Non-pigmented ciliary epithelial cell (primary cell): ENCODE data around the gene KLRC3.
"Not testable (repeated sequence)": the region's sequence is repeated elsewhere in the genome, so short reads cannot be mapped to it uniquely, and the experiment has no call there.

Experiments used
- DNase-seq: peaks from one replicate; pipeline ENCODE4 v3.0.0-alpha.2; 2010; ENCODE audit warnings: low read depth

Gene KLRC3

GRCh38 chr12:10420334-10420733 lies at the start of gene KLRC3:
KLRC3 (minus strand) TSS chr12:10420595; CDS start chr12:10420550, 45 bp downstream.
- not testable (repeated sequence) for DNase-seq

- no peak for DNase-seq
Observed at GRCh38 chr12:10469701-10470100, 49.3 kb upstream of the KLRC3 start.

- no peak for DNase-seq
Observed at GRCh38 chr12:10466311-10466710, 45.9 kb upstream of the KLRC3 start.

DNA sequence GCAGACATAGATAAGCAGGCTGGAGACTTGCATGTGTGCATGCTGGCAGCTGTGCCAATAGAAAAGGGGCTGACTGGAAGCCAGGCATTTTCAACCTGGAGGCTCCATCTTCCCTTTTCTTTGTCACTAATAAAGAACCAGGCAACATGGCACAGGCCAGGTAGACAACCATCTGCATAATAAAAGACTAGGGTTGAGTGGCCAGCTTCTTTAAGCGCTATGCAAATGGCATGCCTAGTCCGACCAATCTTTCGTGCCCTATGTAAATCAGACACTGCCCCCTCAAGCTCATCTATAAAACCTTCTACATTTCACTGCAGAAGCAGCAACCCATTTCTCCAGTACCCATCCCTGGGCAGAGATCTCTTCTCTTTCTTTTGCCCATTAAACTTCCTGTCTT lies 37.4 kb upstream of the KLRC3 start:
- DNase-seq = no peak

GRCh38 chr12:10456856-10457255 lies 36.5 kb upstream of the KLRC3 start:
- no peak for DNase-seq

- DNase-seq = no peak
Observed at GRCh38 chr12:10455766-10456165, 35.4 kb upstream of the KLRC3 start.

DNA sequence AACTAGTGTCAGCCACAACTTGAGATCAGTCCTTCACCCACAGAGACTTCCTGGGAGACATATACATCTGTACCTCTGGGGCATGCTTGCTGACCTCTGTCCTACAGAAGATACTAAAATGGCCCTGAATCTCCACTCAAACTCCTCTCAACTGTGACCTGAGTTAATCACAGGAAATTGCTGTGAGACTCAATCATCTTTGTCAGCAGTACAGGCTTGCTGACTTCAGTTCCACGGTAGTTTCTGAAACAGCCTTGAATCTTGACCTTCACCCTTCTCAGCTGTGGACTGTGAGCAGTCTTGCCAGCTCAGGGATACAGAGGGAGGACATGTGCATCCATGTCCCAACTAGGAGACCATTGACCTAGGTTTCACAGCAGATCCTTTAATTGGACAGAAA lies 34.1 kb upstream of the KLRC3 start:
- DNase-seq = no peak

GRCh38 chr12:10453156-10453555 lies 32.8 kb upstream of the KLRC3 start, which contains the start of gene KLRC1:
KLRC1 (minus strand) TSS chr12:10453377; CDS start chr12:10451156, 2,221 bp downstream.
- no peak for DNase-seq

GRCh38 chr12:10448236-10448635 lies 27.8 kb upstream of the KLRC3 start:
- DNase-seq = no peak

DNA sequence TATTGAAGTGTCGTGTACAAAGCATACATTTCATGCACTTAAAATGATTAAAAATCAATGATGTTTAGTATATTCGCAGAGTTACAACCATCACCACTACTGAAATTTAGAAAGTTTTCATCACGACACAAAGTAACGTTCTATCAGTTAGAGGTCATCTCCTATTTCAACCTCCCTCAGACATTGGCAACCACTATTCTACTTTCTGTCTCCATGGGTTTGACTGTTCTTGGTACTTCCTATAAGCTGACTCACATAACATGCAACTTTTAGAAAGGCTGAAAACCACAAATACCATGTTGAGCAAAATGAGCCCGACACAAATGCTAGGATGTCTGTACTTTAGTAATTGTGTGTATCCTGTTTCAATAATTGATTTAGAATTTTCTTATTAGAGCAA lies 25.7 kb upstream of the KLRC3 start:
- not testable (repeated sequence) for DNase-seq

DNA sequence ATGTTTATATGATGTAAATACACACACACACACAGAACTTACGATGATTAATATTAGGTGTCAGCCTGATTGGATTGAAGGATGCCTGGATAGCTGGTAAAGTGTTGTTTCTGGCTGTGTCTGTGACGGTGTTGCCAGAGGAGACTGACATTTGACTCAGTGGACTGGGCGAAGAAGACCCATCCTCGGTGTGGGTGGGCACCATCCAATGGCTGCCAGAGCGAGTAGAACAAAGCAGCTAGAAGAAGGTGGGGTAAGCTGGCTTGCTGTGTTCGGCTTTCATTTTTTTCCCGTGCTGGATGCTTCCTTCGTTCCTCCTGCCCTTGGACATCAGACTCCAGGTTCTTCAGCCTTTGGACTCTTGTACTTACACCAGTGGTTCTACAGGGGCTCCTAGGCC lies 20.7 kb upstream of the KLRC3 start:
- not testable (repeated sequence) for DNase-seq

- DNase-seq = not testable (repeated sequence)
Observed at GRCh38 chr12:10439608-10440274, 19.3 kb upstream of the KLRC3 start.

DNA sequence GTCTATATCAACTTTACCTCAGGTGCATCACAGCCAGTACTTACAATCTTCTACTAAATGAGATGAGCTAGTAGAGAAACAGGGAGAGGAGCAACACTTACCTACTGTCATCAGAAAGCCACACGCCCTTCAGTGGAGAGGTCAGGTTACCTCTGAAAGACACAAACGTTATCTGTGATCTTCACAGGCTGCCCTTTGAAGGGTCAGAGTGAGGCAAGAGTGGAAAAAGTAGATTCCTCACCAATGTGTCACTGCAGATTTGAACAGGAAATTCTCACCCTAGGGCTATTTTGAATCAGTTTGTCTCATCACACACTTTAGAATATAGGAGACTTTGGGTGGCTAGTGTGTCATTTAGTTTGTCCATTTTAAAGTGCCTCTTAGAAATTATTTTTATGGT lies 17.2 kb upstream of the KLRC3 start:
- DNase-seq = not testable (repeated sequence)

DNA sequence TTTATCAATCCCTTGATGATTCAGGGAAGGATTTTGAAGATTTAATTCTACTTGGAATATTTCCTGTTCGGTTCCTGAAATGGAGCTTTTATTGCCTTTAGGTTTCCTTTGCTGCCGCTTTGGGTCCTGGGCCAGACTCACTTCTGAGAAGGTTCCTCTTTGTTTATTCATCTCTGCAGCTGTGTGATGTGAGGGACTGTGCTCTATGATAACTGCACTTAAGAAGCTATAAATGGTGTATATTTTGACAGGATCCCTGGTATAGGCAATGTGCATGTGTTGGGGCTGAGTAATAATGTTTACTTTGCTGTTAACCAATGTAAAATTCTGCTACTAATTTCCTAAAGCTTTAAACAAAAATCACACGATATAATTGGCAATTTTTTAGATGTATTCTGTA lies 15.4 kb upstream of the KLRC3 start, which contains the start of gene KLRC2:
Gene KLRC2 (minus strand): TSS at position 195 of the 400 bp plus-strand sequence. CDS start 24 bp downstream, at position 171.
- peak; percentile 42 for DNase-seq

DNA sequence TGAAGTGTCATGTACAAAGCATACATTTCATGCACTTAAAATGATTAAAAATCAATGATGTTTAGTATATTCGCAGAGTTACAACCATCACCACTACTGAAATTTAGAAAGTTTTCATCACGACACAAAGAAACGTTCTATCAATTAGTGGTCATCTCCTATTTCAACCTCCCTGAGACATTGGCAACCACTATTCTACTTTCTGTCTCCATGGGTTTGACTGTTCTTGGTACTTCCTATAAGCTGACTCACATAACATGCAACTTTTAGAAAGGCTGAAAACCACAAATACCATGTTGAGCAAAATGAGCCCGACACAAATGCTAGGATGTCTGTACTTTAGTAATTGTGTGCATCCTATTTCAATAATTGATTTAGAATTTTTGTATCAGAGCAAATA lies 10.2 kb upstream of the KLRC3 start:
- not testable (repeated sequence) for DNase-seq

DNA sequence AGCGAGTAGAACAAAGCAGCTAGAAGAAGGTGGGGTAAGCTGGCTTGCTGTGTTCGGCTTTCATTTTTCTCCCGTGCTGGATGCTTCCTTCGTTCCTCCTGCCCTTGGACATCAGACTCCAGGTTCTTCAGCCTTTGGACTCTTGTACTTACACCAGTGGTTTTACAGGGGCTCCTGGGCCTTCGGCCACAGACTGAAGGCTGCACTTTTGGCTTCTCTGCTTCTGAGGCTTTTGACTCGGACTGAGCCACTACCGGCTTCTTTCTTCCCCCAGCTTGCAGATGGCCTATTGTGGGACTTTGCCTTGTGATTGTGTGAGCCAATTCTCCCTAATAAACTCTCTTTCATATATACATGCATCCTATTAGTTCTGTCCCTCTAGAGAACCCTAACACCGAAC lies 5.5 kb upstream of the KLRC3 start:
- DNase-seq = not testable (repeated sequence)

DNA sequence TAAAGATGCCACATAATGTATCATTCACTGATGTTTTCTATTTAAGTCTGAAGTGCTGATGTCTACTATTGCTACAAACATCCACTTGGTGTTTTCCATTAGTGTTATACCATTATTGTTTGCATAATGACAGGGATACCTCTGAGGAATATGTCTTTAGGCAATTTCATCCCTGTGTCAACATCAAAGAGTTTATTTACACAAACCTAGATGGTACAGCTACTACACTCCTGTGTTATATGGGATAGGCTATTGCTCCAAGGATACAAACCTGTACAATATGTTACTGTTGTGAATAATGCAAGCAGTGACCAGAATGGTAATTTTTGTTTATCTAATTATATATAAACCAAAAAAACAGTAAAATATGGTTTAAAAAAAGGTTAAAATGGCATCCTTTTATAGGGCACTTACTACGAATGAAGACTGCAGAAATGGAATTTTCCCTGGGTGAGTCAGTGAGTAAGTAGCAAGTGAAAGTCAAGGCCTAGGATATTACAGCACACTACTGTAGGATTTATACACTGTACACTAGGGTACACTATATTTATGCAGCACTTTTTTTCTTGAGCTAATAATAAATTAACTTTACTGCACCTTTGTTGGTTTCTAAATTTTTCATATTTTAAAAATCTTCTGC lies 4.0 kb upstream of the KLRC3 start:
- not testable (repeated sequence) for DNase-seq

DNA sequence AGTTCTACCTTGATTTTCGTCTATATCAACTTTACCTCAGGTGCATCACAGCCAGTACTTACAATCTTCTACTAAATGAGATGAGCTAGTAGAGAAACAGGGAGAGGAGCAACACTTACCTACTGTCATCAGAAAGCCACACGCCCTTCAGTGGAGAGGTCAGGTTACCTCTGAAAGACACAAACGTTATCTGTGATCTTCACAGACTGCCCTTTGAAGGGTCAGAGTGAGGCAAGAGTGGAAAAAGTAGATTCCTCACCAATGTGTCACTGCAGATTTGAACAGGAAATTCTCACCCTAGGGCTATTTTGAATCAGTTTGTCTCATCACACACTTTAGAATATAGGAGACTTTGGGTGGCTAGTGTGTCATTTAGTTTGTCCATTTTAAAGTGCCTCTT lies 1.8 kb upstream of the KLRC3 start:
- not testable (repeated sequence) for DNase-seq

DNA sequence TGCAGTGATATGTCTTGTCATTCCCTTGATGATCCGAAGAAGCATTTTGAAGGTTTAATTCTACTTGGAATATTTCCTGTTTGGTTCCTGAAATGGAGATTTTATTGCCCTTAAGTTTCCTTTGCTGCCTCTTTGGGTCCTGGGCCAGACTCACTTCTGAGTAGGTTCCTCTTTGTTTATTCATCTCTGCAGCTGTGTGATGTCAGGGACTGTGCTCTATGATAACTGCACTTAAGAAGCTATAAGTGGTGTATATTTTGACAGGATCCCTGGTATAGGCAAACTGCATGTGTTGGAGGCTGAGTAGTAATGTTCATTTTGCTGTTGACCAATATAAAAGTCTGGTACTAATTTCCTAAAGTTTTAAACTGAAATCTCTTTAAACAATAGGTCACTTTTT lies 11.0 kb downstream of the KLRC3 start, which contains the start of gene KLRC4:
Gene KLRC4 (minus strand): TSS at position 366 of the 400 bp plus-strand sequence. CDS start 182 bp downstream, at position 184.
- DNase-seq = no peak

GRCh38 chr12:10408842-10409241 lies 11.6 kb downstream of the KLRC3 start:
- DNase-seq = no peak

- DNase-seq = no peak
Observed at GRCh38 chr12:10406725-10407124, 13.7 kb downstream of the KLRC3 start.

- DNase-seq = no peak
Observed at GRCh38 chr12:10405294-10405693, 15.1 kb downstream of the KLRC3 start.

DNA sequence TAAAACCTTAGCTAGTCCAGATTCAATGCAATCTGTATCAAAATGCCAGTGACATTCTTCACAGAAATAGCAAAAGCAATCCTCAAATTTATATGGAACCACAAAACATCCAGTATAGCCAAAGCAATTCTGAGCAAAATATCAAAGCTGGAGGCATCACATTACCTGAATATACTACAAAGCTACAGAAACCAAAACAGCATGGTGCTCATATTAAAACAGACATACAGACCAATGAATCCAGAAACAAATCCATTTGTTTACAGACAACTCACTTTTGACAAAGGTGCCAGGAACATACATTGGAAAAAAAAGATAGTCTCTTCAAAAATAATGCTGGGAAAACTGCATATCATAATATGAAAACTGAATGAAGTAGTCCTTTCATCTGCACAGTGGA lies 15.6 kb downstream of the KLRC3 start:
- no peak for DNase-seq
